SJCRH30 (cell line): Measurements from ENCODE around the gene CATSPER3. TPM values are rescaled to one million over a fixed set of nuclear protein-coding genes. Genes with fewer than 3 reads are reported as not detected.
"Not testable (repeated sequence)": the region's sequence is repeated elsewhere in the genome, so short reads cannot be mapped to it uniquely, and the experiment has no call there.

Source experiments
- DNase-seq, 2 experiments: peaks; one replicate each; pipeline ENCODE4 v3.0.0-alpha.2; 2015 to 2020
- H3K27ac ChIP-seq: fragments of 250-450 bp; sonication (Bioruptor Pico); 2 replicates; pipeline ENCODE4 v1.5.1; 2020; ENCODE audit warnings: mild to moderate bottlenecking, moderate library complexity
- H3K27me3 ChIP-seq: fragments of 250-450 bp; sonication (Bioruptor Pico); 2 replicates; pipeline ENCODE4 v1.5.1; 2020; ENCODE audit warnings: mild to moderate bottlenecking, moderate library complexity
- H3K36me3 ChIP-seq: fragments of 250-450 bp; sonication (Bioruptor Pico); 2 replicates; pipeline ENCODE4 v1.5.1; 2020; ENCODE audit warnings: mild to moderate bottlenecking, moderate library complexity
- H3K4me1 ChIP-seq: fragments of 250-450 bp; sonication (Bioruptor Pico); 2 replicates; pipeline ENCODE4 v1.5.1; 2020; ENCODE audit warnings: mild to moderate bottlenecking, moderate library complexity
- H3K4me3 ChIP-seq: fragments of 250-450 bp; sonication (Bioruptor Pico); 2 replicates; pipeline ENCODE4 v1.5.1; 2020; ENCODE audit warnings: mild to moderate bottlenecking, moderate library complexity
- H3K9me3 ChIP-seq: fragments of 250-450 bp; sonication (Bioruptor Pico); replicated peaks from 2 replicates; pipeline ENCODE4 v1.5.1; 2020; ENCODE audit warnings: mild to moderate bottlenecking, moderate library complexity
- total RNA-seq: library from RNA; depleted of rRNA; stranded (reverse); fragments of >200 nt; shearing (Covaris generic); gene quantifications from 2 replicates; pipeline ENCODE4 v1.2.3, GENCODE V29; 2014

Gene CATSPER3
- total RNA-seq, 1 experiment from 2014 or later, result not detected

DNA sequence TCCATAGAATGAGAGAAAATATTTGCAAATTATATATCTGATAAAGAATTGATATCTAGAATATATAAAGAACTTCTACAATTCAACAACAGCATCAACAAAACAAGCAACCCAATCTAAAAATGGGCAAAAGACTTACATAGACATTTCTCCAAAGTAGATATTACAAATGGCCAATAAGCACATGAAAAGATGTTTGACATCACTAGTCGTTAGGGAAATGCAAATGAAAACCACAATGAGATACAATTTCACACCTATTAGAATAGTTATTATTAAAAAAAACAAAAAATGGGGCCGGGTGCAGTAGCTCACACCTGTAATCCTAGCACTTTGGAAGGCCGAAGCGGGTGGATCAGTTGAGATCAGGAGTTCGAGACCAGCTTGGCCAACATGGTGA is 24.4 kb downstream of the CATSPER3 start:
- no peaks in the 10 kb centered on the region for H3K27me3 ChIP-seq
- no peak for DNase-seq
- no peaks in the 10 kb centered on the region for H3K36me3 ChIP-seq
- no peaks in the 10 kb centered on the region for H3K4me1 ChIP-seq
- no peak overlapping the region for H3K27ac ChIP-seq
- no peak overlapping the region for H3K4me3 ChIP-seq
- H3K9me3 ChIP-seq, result no peaks in the 10 kb centered on the region

- Histone ChIP-seq H3K9me3 (no peaks in the 10 kb centered on the region), H3K4me1 (no peaks in the 10 kb centered on the region), H3K27ac (no peak overlapping the region), H3K4me3 (no peak overlapping the region), H3K27me3 (no peaks in the 10 kb centered on the region), H3K36me3 (no peaks in the 10 kb centered on the region)
- DNase-seq, result no peak
These were observed 25.5 kb downstream of the CATSPER3 start for GRCh38 chr5:134993161-134993560.

- Histone ChIP-seq H3K4me1 (no peaks in the 10 kb centered on the region), H3K9me3 (0 out of 2 replicates have a peak, but pooled peaks cover 3% of the 10 kb centered on the region), H3K27ac (no peak overlapping the region), H3K27me3 (no peaks in the 10 kb centered on the region), H3K4me3 (no peak overlapping the region), H3K36me3 (no peaks in the 10 kb centered on the region)
- no peak for DNase-seq
These were observed 27.0 kb downstream of the CATSPER3 start for GRCh38 chr5:134994560-134995156.

DNA sequence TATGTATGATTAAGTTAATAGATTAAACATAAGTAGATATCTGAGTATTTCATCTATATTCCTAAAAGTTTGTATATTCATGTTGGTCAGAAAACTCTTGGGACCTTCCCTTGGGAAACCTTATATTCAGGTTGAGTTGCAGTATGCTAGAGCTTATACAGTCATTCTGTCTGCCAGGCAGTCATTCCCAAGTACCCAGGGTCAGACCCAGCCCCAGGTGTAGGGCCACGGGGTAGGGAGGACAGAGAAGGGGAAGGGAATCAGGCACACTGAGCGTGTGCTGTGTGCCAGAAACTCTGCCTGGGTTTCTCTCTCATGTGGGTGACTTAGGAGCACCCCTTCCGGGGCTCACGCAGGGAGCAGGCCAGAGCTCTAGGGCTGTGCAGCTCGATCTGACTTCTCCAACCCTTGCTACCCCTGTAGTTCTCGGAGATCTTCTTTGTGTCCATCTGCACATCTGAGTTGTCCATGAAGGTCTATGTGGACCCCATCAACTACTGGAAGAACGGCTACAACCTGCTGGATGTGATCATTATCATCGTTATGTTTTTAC is 28.2 kb downstream of the CATSPER3 start:
- Histone ChIP-seq H3K36me3 (no peaks in the 10 kb centered on the region), H3K4me1 (no peaks in the 10 kb centered on the region), H3K27ac (no peak overlapping the region), H3K4me3 (no peak overlapping the region), H3K27me3 (no peaks in the 10 kb centered on the region), H3K9me3 (peaks cover 3% of the 10 kb centered on the region; the same call in 1 of the 2 replicates)
- DNase-seq, result no peak

DNA sequence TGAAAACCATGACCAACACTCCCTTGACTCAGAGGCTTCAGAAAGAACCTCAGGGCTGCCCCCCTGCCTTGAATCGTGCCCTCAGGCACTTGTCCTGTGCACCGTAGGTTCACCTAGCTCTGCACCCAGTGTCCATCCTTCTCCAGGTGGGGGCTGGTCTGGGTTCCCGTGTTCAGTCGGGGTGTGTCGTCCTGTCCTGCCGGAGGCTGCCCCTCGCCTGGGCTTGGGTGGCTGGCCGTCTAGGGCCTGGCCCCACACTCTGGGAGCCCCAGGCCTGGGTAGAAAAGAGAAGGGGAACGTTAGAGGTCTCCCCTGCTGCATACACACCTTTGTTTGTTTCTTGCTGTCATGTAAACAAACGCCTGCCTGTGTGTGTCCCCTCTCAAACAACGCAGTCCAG is 29.3 kb downstream of the CATSPER3 start:
- H3K36me3 ChIP-seq, result no peaks in the 10 kb centered on the region

DNA sequence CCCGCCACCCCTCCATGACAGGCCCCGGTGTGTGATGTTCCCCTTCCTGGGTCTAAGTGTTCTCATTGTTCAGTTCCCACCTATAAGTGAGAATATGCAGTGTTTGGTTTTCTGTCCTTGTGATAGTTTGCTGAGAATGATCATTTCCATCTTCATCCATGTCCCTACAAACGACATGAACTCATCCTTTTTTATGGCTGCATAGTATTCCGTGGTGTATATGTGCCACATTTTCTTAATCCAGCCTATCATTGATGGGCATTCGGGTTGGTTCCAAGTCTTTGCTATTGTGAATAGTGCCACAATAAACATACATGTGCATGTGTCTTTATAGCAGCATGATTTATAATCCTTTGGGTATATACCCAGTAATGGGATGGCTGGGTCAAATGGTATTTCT is 30.4 kb downstream of the CATSPER3 start:
- not testable (repeated sequence) for H3K4me1 ChIP-seq, DNase-seq, H3K4me3 ChIP-seq, H3K9me3 ChIP-seq, H3K27ac ChIP-seq, H3K27me3 ChIP-seq, H3K36me3 ChIP-seq

More for the DNA sequence above, 29.3 kb downstream of the CATSPER3 start:
- Histone ChIP-seq H3K4me1 (no peaks in the 10 kb centered on the region), H3K27ac (no peak overlapping the region), H3K9me3 (peaks cover 3% of the 10 kb centered on the region; the same call in 1 of the 2 replicates), H3K4me3 (no peak overlapping the region), H3K27me3 (no peaks in the 10 kb centered on the region)
- DNase-seq, result no peak

DNA sequence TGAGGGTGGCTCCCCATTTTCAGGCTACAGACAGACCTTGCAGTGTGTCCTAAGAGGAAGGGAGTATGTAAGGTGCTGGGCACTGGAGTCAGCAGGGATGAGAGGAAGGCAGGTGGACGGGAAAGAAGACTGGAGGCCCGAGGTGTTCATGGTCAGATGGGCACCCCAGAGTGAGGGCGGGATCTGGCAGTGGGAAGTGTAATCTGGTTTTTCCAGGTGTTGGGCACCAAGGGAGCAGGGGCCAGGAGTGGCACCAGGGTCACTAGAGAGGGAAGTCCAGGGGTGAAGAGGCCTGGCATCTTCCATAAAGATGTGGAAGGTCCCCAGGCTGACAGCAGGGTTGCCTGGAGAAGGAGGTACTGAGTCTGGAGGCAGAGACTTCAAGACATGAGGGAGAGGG is 36.7 kb downstream of the CATSPER3 start:
- H3K4me3 ChIP-seq, result no peak overlapping the region
- H3K9me3 ChIP-seq, result no peaks in the 10 kb centered on the region; the same call in 1 of the 2 replicates
- H3K36me3 ChIP-seq, result no peaks in the 10 kb centered on the region
- no peak for DNase-seq
- no peaks in the 10 kb centered on the region for H3K27me3 ChIP-seq
- no peaks in the 10 kb centered on the region for H3K4me1 ChIP-seq
- H3K27ac ChIP-seq, result no peak overlapping the region

- Histone ChIP-seq H3K9me3 (no peaks in the 10 kb centered on the region; the same call in 1 of the 2 replicates), H3K27ac (no peak overlapping the region), H3K4me1 (no peaks in the 10 kb centered on the region), H3K4me3 (no peak overlapping the region), H3K27me3 (no peaks in the 10 kb centered on the region), H3K36me3 (no peaks in the 10 kb centered on the region)
- DNase-seq, result no peak
These were observed 37.4 kb downstream of the CATSPER3 start for GRCh38 chr5:135005076-135005475.

GRCh38 chr5:135007305-135007704 is 39.6 kb downstream of the CATSPER3 start:
- Histone ChIP-seq H3K9me3 (no peaks in the 10 kb centered on the region), H3K4me3 (no peak overlapping the region), H3K4me1 (no peaks in the 10 kb centered on the region), H3K36me3 (no peaks in the 10 kb centered on the region), H3K27ac (no peak overlapping the region), H3K27me3 (no peaks in the 10 kb centered on the region)
- DNase-seq, result no peak

GRCh38 chr5:135007749-135008363 is 40.1 kb downstream of the CATSPER3 start:
- no peak for DNase-seq
- H3K4me3 ChIP-seq, result no peak overlapping the region
- H3K36me3 ChIP-seq, result no peaks in the 10 kb centered on the region
- H3K27ac ChIP-seq, result no peak overlapping the region
- no peaks in the 10 kb centered on the region for H3K9me3 ChIP-seq
- no peaks in the 10 kb centered on the region for H3K4me1 ChIP-seq
- H3K27me3 ChIP-seq, result no peaks in the 10 kb centered on the region

- Histone ChIP-seq H3K27ac (no peak overlapping the region), H3K4me3 (no peak overlapping the region), H3K4me1 (no peaks in the 10 kb centered on the region), H3K36me3 (no peaks in the 10 kb centered on the region), H3K27me3 (no peaks in the 10 kb centered on the region), H3K9me3 (no peaks in the 10 kb centered on the region)
- no peak for DNase-seq
These were observed 40.8 kb downstream of the CATSPER3 start for GRCh38 chr5:135008556-135008955.

- no peak for DNase-seq
- Histone ChIP-seq H3K4me3 (no peak overlapping the region), H3K36me3 (no peaks in the 10 kb centered on the region), H3K9me3 (no peaks in the 10 kb centered on the region), H3K27ac (no peak overlapping the region), H3K4me1 (no peaks in the 10 kb centered on the region), H3K27me3 (no peaks in the 10 kb centered on the region)
These were observed 41.5 kb downstream of the CATSPER3 start for GRCh38 chr5:135008981-135009735.

- no peak overlapping the region for H3K4me3 ChIP-seq
These were observed 42.2 kb downstream of the CATSPER3 start for GRCh38 chr5:135009736-135010501.

GRCh38 chr5:135010502-135011354 is 43.0 kb downstream of the CATSPER3 start:
- no peaks in the 10 kb centered on the region for H3K27me3 ChIP-seq
- no peaks in the 10 kb centered on the region for H3K36me3 ChIP-seq
- no peak overlapping the region for H3K4me3 ChIP-seq
- H3K9me3 ChIP-seq, result no peaks in the 10 kb centered on the region
- H3K27ac ChIP-seq, result no peak overlapping the region
- H3K4me1 ChIP-seq, result no peaks in the 10 kb centered on the region
- DNase-seq, result no peak

More at GRCh38 chr5:135009736-135010501, 42.2 kb downstream of the CATSPER3 start:
- H3K27ac ChIP-seq, result no peak overlapping the region
- no peaks in the 10 kb centered on the region for H3K4me1 ChIP-seq
- no peaks in the 10 kb centered on the region for H3K36me3 ChIP-seq
- no peak for DNase-seq
- no peaks in the 10 kb centered on the region for H3K27me3 ChIP-seq
- H3K9me3 ChIP-seq, result no peaks in the 10 kb centered on the region
